Gastrocnemius medialis (tissue), 4 donors: ENCODE measurements around the gene KLK4. TPM values are rescaled to one million over a fixed set of nuclear protein-coding genes. Genes with fewer than 3 reads are reported as not detected.

Experiments
- ATAC-seq, 2 donors: fragments of 150-250 bp; one replicate each; pipeline ENCODE4 v1.9.1; 2016
- DNase-seq, 2 donors: peaks; one replicate each; pipeline ENCODE4 v3.0.0-alpha.2; 2019
- H3K27ac ChIP-seq, 4 donors: fragments of 200-600 bp; sonication (generic); 1 replicate in 1 of 4; 2 replicates in 3 of 4; pipeline ENCODE4 v1.5.1; 2016 to 2018; ENCODE audit warnings: mild to moderate bottlenecking in 2 of 4, moderate library complexity in 1 of 4
- H3K27me3 ChIP-seq, 3 donors: fragments of 200-600 bp; sonication (generic) in 2 of 3; 1 replicate in 1 of 3; 2 replicates in 2 of 3; pipeline versions ENCODE4 v1.5.1 to v1.6.0; 2016 to 2019; ENCODE audit warnings: mild to moderate bottlenecking in 1 of 3, moderate library complexity in 1 of 3
- H3K36me3 ChIP-seq, 2 donors: fragments of 200-600 bp; sonication (generic) in 1 of 2; one replicate each; pipeline ENCODE4 v1.5.1; 2017 to 2018
- H3K4me1 ChIP-seq, 2 donors: fragments of 200-600 bp; sonication (generic) in 1 of 2; one replicate each; pipeline ENCODE4 v1.5.1; 2016 to 2017; ENCODE audit warnings: mild to moderate bottlenecking in 2 of 2
- H3K4me3 ChIP-seq, 4 donors: fragments of 200-600 bp; sonication (generic) in 3 of 4; 1 replicate in 1 of 4; 2 replicates in 3 of 4; pipeline ENCODE4 v1.5.1; 2016 to 2019; ENCODE audit warnings: mild to moderate bottlenecking in 2 of 4
- H3K9me3 ChIP-seq, 3 donors: fragments of 200-600 bp; sonication (generic) in 2 of 3; 1 replicate in 1 of 3; 2 replicates in 2 of 3; pipeline ENCODE4 v1.5.1; 2016 to 2019
- POLR2A ChIP-seq, 2 donors: fragments of 450-650 bp; IDR thresholded peaks; one replicate each; pipeline ENCODE4 v1.6.1; 2017; ENCODE audit warnings: antibody characterized with exemption in 2 of 2, mild to moderate bottlenecking in 2 of 2, moderate library complexity in 2 of 2
- in situ Hi-C, 4 donors: fragments of 200-750 bp; cut with MboI; loops; one replicate each; pipeline versions ENCODE4 v1.15.0 to v1.8.0; 2017; ENCODE audit warnings: low sequenced_read_pairs in 4 of 4
- intact Hi-C: fragments of 100-400 bp; cut with DNase I; formaldehyde crosslinking; loops from one replicate; pipeline ENCODE4 v1.15.1; 2023; ENCODE audit warnings: low total_unique reads
- total RNA-seq, 4 donors: library from RNA; depleted of rRNA; stranded (reverse); fragments of >200 nt; gene quantifications; one replicate each; pipeline versions ENCODE4 v1.1.0 to v1.2.3, GENCODE V29; 2016
- TF ChIP-seq, protein P1 (sequence below), 5 experiments: fragments of 450-650 bp in 3 of 5; fragments of 200-600 bp in 2 of 5; sonication (generic) in 2 of 5; IDR thresholded peaks in 4 of 5; conservative IDR thresholded peaks in 1 of 5; 1 replicate in 4 of 5; 2 replicates in 1 of 5; pipeline ENCODE4 v1.5.1; 2016 to 2019; ENCODE audit warnings: antibody characterized with exemption in 5 of 5, mild to moderate bottlenecking in 3 of 5, moderate library complexity in 3 of 5

KLK4 gene
- total RNA-seq, 4 donors from 2014 or later = not detected

DNA sequence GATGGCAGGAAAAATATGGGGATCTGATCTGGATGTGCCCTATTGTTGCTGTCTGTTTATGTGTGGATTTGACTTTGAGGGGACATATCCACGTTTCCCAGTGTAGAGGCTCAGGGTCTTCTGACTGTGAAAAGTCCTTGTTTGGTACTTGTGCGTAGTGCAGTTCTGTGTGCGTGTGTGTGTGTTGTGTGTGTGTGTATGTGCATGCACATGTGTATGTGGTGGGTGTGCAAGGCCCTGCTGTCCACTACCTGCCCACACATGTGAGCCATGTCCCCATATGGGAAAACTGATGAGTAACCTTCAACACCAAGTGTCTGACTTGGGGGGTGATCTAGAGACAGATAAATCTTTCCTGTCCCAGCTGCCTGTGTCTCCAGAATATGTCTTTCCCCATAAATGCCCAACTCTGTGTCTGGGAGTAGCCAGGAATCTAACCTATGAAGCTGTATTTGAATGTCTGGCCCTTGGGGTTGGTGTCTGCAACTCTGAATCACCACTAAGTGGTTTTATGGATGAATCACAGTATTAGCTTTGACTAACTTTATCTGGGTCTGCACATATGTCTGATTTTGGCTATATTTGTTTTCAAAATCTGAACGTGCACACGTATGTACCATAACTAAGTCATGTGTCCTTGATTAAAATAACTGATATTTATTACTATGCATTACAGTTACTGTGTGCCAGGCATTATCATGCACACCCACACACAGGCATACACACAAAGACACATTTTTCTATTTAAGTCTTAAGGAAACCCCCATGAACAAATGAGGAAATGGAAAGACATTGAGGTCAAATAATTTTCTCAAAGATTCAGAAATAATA is 20.6 kb downstream of the KLK4 start:
- DNase-seq (no peak), ATAC-seq (no peak)
- no peak overlapping the region for H3K27ac ChIP-seq
- peaks cover 0 to 3% (median 0%) of the 10 kb centered on the region in 3 donors for H3K27me3 ChIP-seq
- no peaks in the 10 kb centered on the region for H3K9me3 ChIP-seq
- no peaks in the 10 kb centered on the region for H3K4me1 ChIP-seq
- intact Hi-C loops (no loop called here), in situ Hi-C loops (no loop called here)
- TF ChIP-seq, protein P1, sequence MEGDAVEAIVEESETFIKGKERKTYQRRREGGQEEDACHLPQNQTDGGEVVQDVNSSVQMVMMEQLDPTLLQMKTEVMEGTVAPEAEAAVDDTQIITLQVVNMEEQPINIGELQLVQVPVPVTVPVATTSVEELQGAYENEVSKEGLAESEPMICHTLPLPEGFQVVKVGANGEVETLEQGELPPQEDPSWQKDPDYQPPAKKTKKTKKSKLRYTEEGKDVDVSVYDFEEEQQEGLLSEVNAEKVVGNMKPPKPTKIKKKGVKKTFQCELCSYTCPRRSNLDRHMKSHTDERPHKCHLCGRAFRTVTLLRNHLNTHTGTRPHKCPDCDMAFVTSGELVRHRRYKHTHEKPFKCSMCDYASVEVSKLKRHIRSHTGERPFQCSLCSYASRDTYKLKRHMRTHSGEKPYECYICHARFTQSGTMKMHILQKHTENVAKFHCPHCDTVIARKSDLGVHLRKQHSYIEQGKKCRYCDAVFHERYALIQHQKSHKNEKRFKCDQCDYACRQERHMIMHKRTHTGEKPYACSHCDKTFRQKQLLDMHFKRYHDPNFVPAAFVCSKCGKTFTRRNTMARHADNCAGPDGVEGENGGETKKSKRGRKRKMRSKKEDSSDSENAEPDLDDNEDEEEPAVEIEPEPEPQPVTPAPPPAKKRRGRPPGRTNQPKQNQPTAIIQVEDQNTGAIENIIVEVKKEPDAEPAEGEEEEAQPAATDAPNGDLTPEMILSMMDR (IDR thresholded peaks at IDR 0.05 in 4 of 5, conservative IDR thresholded peaks at IDR 0.05 in 1 of 5) = no peak
- no peak for TF ChIP-seq POLR2A (IDR thresholded peaks at IDR 0.05)
- H3K36me3 ChIP-seq = no peaks in the 10 kb centered on the region
- H3K4me3 ChIP-seq = no peak overlapping the region

DNA sequence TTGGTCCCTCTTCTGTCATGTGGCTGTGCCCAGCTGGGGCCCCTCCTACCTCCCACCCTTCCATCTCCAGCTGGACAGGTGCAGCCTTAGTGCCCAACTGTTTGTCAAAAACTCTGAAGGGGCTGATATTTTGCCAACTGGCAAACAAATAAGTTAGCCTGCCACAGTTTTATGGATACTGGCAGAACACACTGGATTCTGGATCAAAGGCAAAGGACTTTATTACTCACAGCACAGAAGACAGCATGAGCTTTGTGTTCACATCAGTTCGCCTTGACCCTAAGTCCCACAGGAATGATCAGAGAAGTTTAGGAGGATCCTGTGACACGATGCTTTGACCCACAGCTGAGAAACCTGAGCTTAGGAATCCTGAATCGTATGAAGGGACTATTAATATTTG is 21.6 kb downstream of the KLK4 start:
- H3K36me3 ChIP-seq = no peaks in the 10 kb centered on the region
- H3K27ac ChIP-seq = no peak overlapping the region
- no peaks in the 10 kb centered on the region for H3K4me1 ChIP-seq
- DNase-seq = no peak
- intact Hi-C loops = no loop called here
- no peaks in the 10 kb centered on the region for H3K9me3 ChIP-seq
- no peak overlapping the region for H3K4me3 ChIP-seq
- TF ChIP-seq, protein P1 (IDR thresholded peaks at IDR 0.05 in 4 of 5, conservative IDR thresholded peaks at IDR 0.05 in 1 of 5) = no peak
- TF ChIP-seq POLR2A (IDR thresholded peaks at IDR 0.05) = no peak
- ATAC-seq = no peak
- H3K27me3 ChIP-seq = peaks cover 0 to 3% (median 0%) of the 10 kb centered on the region in 3 donors
- in situ Hi-C loops = no loop called here

DNA sequence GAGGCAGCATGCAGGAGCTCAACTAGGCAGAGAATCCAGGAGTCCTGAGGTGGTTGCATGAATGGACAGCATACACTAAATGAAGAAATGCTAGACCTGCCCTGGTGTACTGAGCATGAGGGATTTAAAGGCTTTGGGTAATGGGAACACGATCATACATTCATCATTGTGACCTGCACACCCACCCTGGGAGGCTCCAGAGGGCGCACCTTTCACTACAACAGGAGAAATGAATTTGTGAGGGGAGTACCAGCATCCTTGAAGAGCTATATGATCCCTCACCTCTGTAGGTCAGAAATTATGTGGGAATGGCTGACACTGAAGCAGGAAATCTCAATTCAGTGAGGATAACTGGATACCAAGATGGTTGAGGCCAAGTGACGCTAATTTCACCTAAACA is 29.0 kb downstream of the KLK4 start:
- H3K4me1 ChIP-seq = no peaks in the 10 kb centered on the region
- H3K27ac ChIP-seq = no peak overlapping the region
- H3K36me3 ChIP-seq = no peaks in the 10 kb centered on the region
- intact Hi-C loops (no loop called here), in situ Hi-C loops (no loop called here)
- no peak for TF ChIP-seq POLR2A (IDR thresholded peaks at IDR 0.05)
- TF ChIP-seq, protein P1 (IDR thresholded peaks at IDR 0.05 in 4 of 5, conservative IDR thresholded peaks at IDR 0.05 in 1 of 5) = no peak
- no peak overlapping the region for H3K4me3 ChIP-seq
- no peaks in the 10 kb centered on the region for H3K9me3 ChIP-seq
- ATAC-seq = no peak
- DNase-seq = no peak
- peaks cover 0 to 4% (median 0%) of the 10 kb centered on the region in 3 donors for H3K27me3 ChIP-seq

DNA sequence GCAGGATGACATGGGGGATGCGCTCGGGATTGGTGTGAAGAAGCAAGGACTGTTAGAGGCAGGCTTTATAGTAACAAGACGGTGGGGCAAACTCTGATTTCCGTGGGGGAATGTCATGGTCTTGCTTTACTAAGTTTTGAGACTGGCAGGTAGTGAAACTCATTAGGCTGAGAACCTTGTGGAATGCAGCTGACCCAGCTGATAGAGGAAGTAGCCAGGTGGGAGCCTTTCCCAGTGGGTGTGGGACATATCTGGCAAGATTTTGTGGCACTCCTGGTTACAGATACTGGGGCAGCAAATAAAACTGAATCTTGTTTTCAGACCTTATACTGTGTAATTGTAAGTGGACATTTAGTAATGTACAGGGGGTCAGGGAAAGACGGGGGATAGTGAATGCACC is 31.0 kb downstream of the KLK4 start:
- TF ChIP-seq, protein P1 (IDR thresholded peaks at IDR 0.05 in 4 of 5, conservative IDR thresholded peaks at IDR 0.05 in 1 of 5) = no peak
- no peak for TF ChIP-seq POLR2A (IDR thresholded peaks at IDR 0.05)
- in situ Hi-C loops = no loop called here
- no peaks in the 10 kb centered on the region for H3K36me3 ChIP-seq
- intact Hi-C loops = no loop called here
- peaks cover 0 to 4% (median 0%) of the 10 kb centered on the region in 3 donors for H3K27me3 ChIP-seq
- no peaks in the 10 kb centered on the region for H3K9me3 ChIP-seq
- H3K27ac ChIP-seq = no peak overlapping the region
- DNase-seq (no peak), ATAC-seq (no peak)
- no peak overlapping the region for H3K4me3 ChIP-seq
- no peaks in the 10 kb centered on the region for H3K4me1 ChIP-seq
